Measurements from ENCODE around the gene BAZ2B.
"Not testable (repeated sequence)": the region's sequence is repeated elsewhere in the genome, so short reads cannot be mapped to it uniquely, and the experiment has no call there.

Gene BAZ2B

DNA sequence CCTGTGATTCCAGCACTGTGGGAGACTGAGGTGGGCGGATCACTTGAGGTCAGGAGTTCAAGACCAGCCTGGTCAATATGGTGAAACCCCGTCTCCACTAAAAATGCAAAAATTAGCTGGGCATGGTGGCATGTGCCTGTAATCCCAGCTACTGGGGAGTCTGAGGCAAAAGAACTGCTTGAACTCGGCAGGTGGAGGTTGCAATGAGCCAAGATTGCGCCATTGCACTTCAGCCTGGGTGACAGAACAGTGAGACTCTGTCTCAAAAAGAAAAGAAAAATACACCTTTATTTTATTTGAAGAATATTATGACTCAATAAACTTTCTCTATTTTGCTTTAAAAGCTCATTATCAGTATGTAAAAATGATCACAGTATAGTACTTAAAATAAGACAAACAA, 81.1 kb downstream of the BAZ2B start:
- not testable (repeated sequence) for DNase-seq (ENCODE audit: low read depth)

DNA sequence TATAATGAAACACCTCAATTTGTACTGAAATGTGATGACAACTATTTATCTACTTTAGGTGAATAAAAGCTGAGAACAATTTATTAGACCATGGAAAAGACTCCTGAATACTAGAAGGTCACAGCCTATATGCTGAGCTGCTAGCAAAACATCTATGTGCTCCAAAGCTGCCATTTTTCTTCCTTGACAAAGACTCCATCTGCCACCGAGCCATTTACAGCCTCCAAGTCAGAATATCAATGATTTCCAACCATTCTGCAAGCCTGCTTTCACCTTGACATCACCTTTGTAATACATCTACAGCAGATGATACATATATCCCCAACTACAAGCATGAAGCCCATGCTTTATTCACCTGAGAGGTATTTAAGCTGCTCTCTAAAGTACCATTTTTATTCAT, 84.9 kb downstream of the BAZ2B start:
- DNase-seq (ENCODE audit: low read depth) = no peak

DNA sequence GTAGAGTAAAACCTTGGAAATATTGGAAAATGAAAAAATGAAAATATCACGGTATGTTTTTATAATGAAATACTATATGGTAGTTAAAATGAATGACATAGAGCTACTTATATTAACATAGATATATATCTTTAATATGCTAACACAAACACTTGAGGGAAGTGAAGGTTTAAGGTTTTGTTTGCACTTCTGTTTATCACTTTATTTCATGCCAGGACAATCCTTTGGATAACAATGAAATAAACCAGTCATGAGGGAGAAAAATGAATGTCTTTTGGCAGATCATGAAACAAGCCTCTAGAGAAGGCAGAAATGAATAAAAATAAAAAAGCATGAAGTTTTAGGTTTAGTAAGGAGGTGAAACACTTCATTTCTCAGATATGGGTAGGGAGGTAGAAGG, 89.9 kb downstream of the BAZ2B start:
- DNase-seq (ENCODE audit: low read depth) = no peak

DNA sequence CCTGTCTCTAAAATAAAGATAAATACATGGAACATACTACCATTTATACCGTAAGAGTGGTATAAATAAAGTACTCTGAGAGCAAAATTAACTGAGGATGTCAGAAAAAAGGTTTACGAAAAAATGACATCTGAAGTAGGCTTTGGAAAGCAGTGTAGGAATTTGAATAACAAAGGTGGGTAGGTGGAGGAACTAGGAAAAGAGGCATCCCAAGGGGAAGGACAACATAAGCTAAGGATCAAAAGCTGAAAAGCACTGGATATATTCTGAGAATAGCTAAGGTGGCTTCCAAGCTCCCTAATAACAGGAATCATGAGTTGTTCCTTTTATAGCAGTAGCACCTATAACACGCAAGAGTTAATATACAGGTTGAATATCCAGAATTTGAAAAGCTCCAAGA, 91.3 kb downstream of the BAZ2B start:
- no peak for DNase-seq (ENCODE audit: low read depth)

DNA sequence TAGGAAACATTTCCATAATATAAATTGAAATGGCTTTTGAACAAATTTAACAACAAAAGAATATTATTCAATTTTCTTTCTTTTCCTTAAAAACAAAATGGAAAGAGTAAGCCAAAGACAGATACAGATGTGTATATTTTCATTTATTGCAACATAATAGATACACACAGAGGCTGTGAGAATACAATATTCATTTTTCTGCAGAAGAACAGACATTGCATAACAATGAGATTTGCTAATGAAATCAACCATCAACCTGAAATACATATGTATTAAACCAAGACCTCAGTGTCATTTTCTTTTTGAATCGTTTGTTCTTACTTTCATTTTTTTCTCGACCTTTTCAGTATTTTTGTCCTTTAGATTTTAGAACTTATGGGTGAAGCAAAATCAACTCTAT, 95.1 kb downstream of the BAZ2B start:
- no peak for DNase-seq (ENCODE audit: low read depth)

DNA sequence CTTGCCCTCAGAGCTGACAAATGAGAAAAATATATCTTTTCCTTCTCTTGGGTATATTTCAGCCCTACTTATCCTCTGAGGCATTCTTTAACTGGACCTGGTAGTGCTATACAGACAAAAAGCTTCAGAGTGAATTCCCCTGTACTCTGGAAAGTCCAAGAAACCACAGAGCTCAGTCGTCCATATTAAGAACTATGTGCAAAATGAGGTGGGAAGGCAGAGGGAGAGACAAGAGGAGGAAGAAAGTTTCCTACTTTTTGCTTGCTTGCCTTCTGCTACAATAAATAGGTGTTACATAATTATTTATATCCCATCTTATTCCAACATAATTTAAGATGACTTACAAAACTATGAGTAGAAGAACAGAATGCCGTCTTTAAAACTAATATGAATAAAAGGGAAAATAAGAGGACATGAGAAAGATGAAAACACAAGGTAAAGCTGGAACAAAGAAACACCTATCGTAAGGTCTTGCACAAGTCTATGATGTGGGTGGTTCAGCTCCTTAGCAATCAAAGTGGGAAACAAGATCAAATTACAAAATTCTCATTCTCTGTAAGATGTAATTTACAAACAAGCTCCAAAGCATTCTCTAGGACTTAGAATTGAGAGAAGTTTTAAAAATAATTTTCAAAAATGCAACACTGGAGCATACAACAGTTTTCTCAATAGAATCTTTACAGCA, 97.9 kb downstream of the BAZ2B start:
- DNase-seq (ENCODE audit: low read depth) = no peak

DNA sequence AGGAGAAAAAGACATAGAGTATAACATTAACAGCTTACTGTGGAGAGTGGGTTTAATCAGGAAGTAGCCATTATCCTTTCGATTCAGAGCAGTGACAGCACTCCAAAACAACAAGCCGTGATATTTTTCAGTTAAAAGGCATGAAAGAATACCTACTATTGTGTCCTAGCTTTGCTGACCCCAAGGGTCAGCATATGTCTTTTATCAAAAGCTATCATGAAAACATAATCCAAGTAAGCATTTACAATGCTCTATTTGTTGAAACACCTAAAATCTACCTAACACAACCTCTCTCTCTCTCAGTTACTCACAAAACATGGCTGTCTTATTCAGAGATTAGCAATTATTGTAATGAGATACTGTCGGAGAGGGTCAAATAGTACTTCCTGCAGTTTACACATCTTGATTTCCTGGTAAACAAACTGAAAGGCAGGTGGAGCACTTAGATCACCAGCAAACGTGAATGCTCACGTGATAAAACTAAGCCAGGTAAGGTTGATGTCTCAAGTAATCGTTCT, 100.0 kb downstream of the BAZ2B start:
- no peak for DNase-seq (ENCODE audit: low read depth)

DNA sequence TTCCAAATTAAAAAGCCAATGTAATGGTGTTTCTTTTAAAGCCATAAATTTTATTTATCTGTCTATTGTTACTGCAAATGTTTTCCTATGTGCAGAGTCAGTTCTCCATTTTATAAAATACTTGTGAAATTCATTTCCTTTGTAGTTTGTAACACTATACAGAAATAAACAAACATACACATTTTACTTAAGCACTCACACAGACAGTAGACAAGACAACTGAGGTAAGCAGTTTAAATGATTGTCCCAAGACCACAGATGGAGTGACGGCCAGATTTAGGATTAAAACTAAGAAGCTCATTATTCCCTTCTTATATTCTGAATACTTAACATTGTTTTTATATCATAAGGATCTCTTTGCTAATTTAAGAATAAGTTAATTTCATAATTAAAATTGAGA, 100.9 kb downstream of the BAZ2B start:
- no peak for DNase-seq (ENCODE audit: low read depth)

DNA sequence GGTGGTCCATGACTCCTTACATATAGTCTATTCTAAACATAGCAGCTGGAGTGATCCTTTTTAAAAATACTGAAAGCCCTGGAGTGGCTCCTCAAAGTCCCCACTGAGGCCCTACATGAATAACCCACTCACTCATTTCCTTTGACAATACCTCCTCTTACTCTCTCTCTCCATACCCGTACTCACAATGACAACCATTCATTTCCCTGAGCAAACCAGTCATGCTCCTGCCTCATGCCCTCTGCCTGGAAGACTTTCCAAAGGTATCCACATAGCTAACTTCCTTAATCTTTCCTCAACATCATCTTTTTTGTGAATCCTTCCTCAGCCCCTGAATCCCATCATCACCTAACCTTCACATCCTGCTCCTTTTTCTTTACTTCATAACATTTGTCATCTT, 102.6 kb downstream of the BAZ2B start:
- DNase-seq (ENCODE audit: low read depth) = no peak

DNA sequence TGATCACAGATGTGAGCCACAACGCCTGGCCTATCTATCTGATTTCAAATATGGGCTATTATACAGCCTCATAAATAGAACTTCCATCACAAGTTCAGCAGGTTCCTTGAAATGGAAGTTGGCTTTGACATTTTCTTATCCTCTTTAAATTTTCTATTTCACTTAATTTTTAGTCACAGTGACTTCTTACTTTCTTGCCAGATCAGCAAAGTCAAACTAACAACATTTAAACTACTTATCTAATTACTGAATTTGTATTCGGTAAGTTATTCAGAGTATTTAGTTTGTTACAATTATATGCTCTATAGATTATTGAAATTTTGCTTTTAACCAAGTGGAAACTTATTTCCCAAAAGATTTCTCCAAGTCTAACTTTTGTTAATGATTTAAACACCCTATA, 108.2 kb downstream of the BAZ2B start:
- DNase-seq (ENCODE audit: low read depth) = no peak

DNA sequence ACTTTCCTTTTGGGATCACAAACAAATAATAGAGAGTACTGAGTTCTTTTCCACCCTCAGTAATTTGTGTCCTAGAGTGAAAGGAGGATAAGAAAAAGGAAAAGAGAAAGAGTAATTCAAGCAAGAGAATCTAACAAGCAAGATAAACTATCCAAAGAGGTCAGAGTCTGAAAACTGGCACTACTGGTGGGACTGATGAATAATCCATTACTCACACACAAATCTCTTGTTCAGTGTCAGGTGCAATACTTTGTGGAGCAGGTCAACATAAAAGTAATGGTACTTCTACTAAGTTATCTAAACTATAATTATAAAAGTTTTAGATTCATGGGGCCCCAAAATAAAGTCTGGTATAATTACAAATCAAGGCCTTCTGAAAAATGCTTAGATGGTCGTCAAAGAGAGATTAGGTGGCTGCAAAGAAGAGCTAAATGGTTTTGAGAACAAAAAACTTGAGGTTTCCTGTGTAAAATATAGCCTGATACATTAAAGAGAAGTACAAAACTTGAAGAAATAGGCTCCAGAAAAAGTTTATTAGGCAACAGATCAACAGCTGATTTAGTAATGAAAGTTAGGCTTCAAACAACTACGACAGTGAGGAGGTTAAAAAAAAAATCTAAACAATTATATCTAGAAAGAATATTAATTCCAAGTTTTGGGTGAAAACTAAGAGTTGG, 109.4 kb downstream of the BAZ2B start:
- DNase-seq (ENCODE audit: low read depth) = peak; percentile 34

DNA sequence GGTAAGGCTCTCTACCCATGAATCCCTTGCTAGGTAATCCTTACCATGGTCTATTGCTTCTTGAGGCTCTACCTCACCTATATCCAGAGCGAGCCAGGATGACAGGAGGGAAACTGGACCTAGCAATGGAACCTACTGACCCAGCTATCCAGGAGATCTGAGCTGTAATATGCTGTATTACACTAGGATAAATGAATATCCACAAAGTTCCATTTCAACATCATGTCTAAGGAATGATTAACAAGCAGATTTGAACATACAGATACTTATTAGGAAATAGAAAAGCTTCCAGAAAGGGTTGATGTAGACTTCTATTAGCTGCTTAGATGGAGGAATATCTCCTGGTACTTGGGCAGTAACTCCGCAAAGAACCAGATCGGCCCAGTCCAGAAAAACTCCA, 110.1 kb downstream of the BAZ2B start:
- no peak for DNase-seq (ENCODE audit: low read depth)

DNA sequence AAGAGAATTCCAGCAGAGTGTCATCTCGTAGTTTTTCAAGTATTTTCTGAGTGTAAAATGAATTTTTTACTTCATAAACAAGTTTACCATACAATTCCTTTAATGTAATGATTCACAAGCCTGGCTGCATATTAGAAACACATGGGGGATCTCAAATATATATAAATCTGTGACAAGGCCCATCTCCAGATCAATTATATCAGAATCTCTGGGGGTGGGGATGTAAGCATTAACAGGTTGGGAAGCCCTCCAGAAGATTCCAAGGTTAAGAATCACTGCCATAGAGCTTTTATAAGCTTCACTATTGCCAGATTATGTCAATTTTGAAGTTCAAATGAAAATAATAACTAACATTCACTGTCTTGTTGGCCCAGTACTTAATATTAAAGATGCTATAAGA, 111.2 kb downstream of the BAZ2B start:
- DNase-seq (ENCODE audit: low read depth) = no peak

DNA sequence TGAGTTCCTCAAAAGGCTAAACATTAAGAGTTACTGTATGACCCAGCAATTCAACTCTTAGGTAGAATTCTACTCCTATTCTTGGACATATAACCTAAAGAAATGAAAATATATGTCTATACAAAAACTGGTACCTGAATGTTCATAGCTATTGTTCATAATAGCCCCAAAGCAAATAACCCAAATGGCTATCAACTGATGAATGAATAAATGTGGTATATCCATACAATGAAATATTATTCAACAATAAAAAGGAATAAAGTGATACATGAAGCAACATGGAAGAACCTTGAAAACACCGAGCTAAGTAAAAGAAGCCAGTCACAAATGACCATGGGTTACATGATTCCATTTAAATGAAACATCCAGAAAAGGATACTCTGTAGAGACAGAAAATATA, 114.6 kb downstream of the BAZ2B start:
- DNase-seq (ENCODE audit: low read depth) = no peak

DNA sequence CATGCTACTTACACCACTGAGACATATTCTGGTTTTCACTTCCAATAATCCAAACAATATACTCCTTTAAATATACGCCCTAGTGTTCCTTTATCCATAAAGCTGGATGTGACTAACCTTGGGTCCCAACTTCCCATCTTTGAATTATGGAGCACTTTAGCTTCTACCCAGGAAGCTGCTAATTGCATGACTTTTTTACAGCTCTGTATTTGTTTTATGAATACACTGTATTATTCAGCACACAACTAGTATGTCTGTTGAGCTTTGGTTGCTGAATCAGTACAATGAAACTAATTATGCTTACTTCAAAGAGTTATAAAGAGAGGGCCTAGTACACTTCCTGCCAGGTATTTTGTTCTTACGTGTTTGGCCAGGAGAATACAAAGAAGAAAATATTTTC, 118.5 kb downstream of the BAZ2B start:
- no peak for DNase-seq (ENCODE audit: low read depth)

DNA sequence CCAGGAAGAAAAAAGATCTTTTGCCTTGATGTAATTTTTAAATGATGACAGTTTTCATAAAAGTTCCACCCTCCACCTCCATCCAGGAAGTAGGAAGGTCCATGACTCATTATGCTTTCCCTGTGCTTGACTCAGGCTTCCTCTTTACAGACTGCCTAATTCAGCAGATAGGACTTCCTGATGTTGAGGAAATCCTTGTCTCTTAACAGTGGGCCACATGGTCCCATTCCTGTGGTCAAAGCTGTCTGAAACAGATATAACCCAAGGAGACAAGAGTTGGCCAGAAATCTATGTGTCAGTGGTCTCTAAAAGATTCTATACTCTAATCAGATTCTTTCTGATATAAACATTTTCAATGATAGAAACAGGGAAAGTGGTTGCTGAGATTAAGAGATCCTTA, 119.1 kb downstream of the BAZ2B start:
- peak; percentile 83 for DNase-seq (ENCODE audit: low read depth)

DNA sequence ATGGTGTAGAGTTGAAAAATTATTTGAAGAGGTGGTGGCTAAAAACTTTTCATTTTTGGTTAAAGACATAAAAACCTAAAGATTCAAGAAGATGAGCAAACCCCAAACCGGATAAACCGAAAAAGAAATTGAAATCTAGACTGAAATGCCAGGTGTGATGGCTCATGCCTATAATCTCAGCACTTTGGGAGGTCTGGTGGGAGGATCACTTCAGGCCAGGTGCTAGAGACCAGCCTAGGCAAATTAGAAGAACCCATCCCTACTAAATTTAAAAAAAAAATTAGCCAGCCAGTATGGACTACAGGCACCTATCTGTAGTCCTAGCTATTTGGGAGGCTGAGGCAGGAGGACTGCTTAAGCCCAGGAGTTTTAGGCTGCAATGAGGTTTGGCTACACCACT, 126.9 kb downstream of the BAZ2B start:
- DNase-seq (ENCODE audit: low read depth) = no peak

DNA sequence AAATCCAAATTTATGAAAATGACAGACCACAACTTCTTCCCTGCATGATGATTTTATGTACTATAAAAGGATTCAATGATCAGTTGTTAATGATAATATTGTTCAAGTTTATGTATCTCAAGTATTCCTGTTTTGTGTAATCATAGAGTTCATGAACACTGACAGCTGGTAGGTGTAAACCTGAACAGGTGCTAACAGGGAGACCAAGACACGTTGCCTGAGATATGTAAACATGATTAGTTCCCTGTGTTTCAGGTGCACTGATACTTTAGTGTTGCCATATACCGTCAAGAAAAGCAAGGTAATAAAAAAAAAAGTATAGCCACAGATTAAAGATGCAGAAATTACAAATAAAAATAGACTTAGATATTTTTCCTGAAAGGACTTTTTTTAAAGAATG, 131.8 kb downstream of the BAZ2B start:
- DNase-seq (ENCODE audit: low read depth) = no peak

DNA sequence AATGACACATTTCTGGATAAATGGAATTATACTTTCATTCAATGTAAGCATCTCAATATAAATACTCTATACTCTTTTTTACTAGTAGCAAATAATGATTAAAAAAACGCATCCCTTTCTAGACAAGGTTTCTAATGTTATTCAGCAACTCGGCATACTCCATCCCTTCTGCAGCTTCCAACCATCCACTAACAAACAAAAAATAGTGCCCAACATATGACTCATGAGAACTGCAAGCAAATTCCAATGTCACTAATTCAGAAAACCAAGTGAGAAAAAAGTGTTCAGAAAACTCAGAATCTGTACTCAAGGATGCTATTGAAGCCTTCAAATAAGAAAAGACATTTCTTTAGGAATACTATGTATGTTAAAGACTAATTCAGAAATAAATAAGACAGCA, 140.0 kb downstream of the BAZ2B start:
- DNase-seq (ENCODE audit: low read depth) = no peak

DNA sequence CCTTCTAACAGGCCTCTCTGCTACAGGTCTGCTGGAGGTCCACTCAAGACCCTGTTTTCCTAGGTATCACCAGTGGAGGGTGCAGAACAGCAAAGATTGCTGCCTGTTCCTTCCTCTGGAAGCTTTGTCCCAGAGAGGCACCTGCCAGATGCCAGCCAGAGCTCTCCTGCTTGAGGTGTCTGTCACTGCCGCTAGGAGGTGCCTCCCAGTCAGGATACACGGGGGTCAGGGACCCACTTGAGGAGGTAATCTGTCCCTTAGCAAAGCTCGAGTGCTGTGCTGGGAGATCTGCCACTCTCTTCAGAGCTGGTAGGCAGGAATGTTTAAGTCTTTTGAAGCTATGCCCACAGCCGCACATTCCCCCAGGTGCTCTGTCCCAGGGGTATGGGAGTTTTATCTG, 140.6 kb downstream of the BAZ2B start:
- DNase-seq (ENCODE audit: low read depth) = no peak

DNA sequence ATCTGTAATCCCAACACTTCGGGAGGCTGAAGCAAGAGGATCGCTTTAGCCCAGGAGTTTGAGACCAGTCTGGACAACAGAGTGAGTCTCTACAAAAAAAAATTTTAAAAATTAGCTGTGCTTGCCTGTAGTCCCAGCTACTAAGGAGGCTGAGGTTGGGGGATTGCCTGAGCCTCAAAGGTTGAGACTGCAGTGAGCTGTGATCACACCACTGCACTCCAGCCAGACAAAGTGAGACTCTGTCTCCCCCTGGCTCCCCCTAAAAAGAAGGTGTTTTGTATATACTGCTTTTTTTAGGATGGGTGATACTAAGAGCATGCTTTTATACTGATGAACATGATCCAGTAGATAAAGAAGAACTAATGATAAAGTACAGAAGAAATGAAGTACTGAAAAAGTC, 145.0 kb downstream of the BAZ2B start:
- DNase-seq (ENCODE audit: low read depth) = no peak

DNA sequence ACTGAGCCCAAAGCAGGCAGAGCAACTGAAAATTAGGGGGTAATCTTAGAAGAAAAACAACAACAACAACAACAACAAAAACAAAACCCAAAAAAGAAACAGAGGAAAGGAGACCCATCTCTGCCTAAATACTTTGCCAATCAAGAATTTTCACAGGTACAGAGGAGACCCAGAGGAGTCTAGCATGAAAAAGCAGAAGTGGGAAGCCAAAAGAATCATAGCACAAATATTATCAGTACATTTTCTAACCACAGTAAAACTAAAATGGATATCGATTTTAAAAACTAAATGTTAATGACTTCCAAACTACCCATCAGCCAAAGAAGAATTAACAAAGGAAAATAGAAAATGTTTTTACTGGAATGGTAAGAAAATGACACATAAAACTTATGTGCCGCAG, 148.1 kb downstream of the BAZ2B start:
- no peak for DNase-seq (ENCODE audit: low read depth)

DNA sequence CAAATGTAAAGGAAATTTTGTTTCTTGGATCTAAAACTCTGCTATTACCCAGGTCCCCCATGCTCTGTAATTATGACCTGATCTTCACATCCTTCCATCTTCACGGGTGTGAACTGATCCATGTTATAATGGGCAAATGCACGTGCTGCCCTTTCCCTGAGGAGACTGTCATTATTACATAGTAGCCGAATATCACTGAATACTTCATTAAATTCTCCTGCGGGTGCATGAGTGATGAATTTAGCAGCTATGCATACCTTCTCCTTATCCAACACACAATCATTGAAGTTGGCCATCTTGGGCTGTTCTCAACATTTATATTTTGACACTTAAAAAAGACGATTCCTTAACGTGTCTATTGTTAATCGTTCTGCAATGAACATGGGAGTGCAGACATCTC, 153.4 kb downstream of the BAZ2B start:
- DNase-seq (ENCODE audit: low read depth) = no peak

DNA sequence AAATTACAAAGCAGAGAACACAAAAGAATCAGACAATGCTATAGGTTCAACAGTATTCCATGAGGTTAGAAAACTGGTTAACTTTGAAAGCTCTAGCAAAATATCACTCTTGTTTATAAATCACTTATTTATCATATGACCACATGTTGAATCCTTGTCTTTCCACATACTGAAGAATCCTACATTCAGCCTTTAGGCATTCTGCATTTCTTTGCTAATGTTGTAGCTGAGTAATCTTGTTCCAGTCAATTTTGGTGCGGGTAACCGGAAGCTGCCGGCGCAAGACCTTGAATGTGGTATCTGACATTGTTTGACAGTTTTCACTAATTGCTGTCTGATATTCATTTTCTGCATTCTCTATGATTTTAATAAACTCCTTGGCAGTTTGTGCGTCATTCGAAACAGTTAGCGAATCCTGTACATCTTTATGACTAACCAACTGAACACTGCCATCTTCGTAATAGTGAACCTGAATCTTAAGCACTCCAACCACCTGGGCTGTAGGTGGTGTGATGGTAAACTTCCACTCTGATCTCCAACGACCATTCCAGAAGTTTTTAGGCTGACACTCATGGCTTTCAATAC, 154.1 kb downstream of the BAZ2B start:
- DNase-seq (ENCODE audit: low read depth) = no peak
